HG02885 (cell line): ENCODE results near the gene FAM117B.
"Not testable (repeated sequence)": the region's sequence is repeated elsewhere in the genome, so short reads cannot be mapped to it uniquely, and the experiment has no call there.

Experiments used
- ATAC-seq: cut with Tn5 transposase; IDR thresholded peaks from one replicate; pipeline ENCODE4 v1.9.1; 2021; ENCODE audit warnings: mild to moderate bottlenecking; ENCODE audit not compliant: unreplicated experiment, poor library complexity

The FAM117B gene

GRCh38 chr2:202790676-202791075 lies 155.9 kb downstream of the FAM117B start:
- ATAC-seq = no peak

- ATAC-seq = no peak
Observed at GRCh38 chr2:202797944-202798343, 163.2 kb downstream of the FAM117B start.

- ATAC-seq = not testable (repeated sequence)
Observed at GRCh38 chr2:202805911-202806310, 171.1 kb downstream of the FAM117B start.

GRCh38 chr2:202807431-202808138 lies 172.8 kb downstream of the FAM117B start:
- ATAC-seq = not testable (repeated sequence)

- no peak for ATAC-seq
Observed at GRCh38 chr2:202808754-202809153, 174.0 kb downstream of the FAM117B start.

- no peak for ATAC-seq
Observed at GRCh38 chr2:202813387-202813786, 178.6 kb downstream of the FAM117B start.

GRCh38 chr2:202814226-202814625 lies 179.5 kb downstream of the FAM117B start:
- ATAC-seq = no peak

- no peak for ATAC-seq
Observed at GRCh38 chr2:202815548-202816360, 181.0 kb downstream of the FAM117B start.

GRCh38 chr2:202817771-202818170 lies 183.0 kb downstream of the FAM117B start:
- no peak for ATAC-seq

- ATAC-seq = no peak
Observed at GRCh38 chr2:202818321-202818720, 183.6 kb downstream of the FAM117B start.
